ENCODE data around the gene ADAMTSL5.

The ADAMTSL5 gene

GRCh38 chr19:1466461-1467214, 46.2 kb downstream of the ADAMTSL5 start:
- no peak for TF ChIP-seq CTCF (IDR thresholded peaks at IDR 0.05; ENCODE audit: low read depth, low read length, missing control alignments)
- no peak for DNase-seq (ENCODE audit: low read depth)
- H3K4me3 ChIP-seq (ENCODE audit: low read depth, low read length): no peak overlapping the region

GRCh38 chr19:1466018-1466460, 46.8 kb downstream of the ADAMTSL5 start:
- TF ChIP-seq CTCF (IDR thresholded peaks at IDR 0.05; ENCODE audit: low read depth, low read length, missing control alignments): no peak
- DNase-seq (ENCODE audit: low read depth): no peak
- H3K4me3 ChIP-seq (ENCODE audit: low read depth, low read length): no peak overlapping the region

GRCh38 chr19:1465191-1466016, 47.4 kb downstream of the ADAMTSL5 start:
- no peak for DNase-seq (ENCODE audit: low read depth)
- H3K4me3 ChIP-seq (ENCODE audit: low read depth, low read length): no peak overlapping the region

GRCh38 chr19:1461862-1462261, 51.0 kb downstream of the ADAMTSL5 start:
- no peak for TF ChIP-seq CTCF (IDR thresholded peaks at IDR 0.05; ENCODE audit: low read depth, low read length, missing control alignments)
- no peak overlapping the region for H3K4me3 ChIP-seq (ENCODE audit: low read depth, low read length)
- no peak for DNase-seq (ENCODE audit: low read depth)

More at GRCh38 chr19:1465191-1466016, 47.4 kb downstream of the ADAMTSL5 start:
- TF ChIP-seq CTCF (IDR thresholded peaks at IDR 0.05; ENCODE audit: low read depth, low read length, missing control alignments): peak; percentile 48

GRCh38 chr19:1460033-1460995, 52.5 kb downstream of the ADAMTSL5 start:
- no peak for TF ChIP-seq CTCF (IDR thresholded peaks at IDR 0.05; ENCODE audit: low read depth, low read length, missing control alignments)
- no peak overlapping the region for H3K4me3 ChIP-seq (ENCODE audit: low read depth, low read length)
- DNase-seq (ENCODE audit: low read depth): no peak

GRCh38 chr19:1459479-1459878, 53.3 kb downstream of the ADAMTSL5 start:
- DNase-seq (ENCODE audit: low read depth): no peak
- no peak overlapping the region for H3K4me3 ChIP-seq (ENCODE audit: low read depth, low read length)
- no peak for TF ChIP-seq CTCF (IDR thresholded peaks at IDR 0.05; ENCODE audit: low read depth, low read length, missing control alignments)

All from GM12864 (cell line).